ENCODE results near the gene SFMBT1. TPM values are rescaled to one million over a fixed set of nuclear protein-coding genes. Genes with fewer than 3 reads are reported as not detected.

Gene SFMBT1
- total and polyA plus RNA-seq, 11 donors, result 3.4 to 18.8 (median 14.3) TPM

- peak overlapping the region in 6 of 12 donors; percentile 0 to 71 (median 33) for H3K27ac ChIP-seq
Observed at GRCh38 chr3:52892625-52893311, 153.1 kb downstream of the SFMBT1 start.

GRCh38 chr3:52892290-52892624 is 153.6 kb downstream of the SFMBT1 start:
- ATAC-seq, result no peak
- Histone ChIP-seq H3K27ac (peak overlapping the region in 5 of 12 donors; percentile 0 to 71 (median 34)), H3K27me3 (no peaks in the 10 kb centered on the region), H3K4me3 (no peak overlapping the region), H3K36me3 (peaks cover 0 to 12% (median 0%) of the 10 kb centered on the region in 9 donors), H3K9me3 (no peaks in the 10 kb centered on the region), H3K4me1 (peaks cover 2 to 64% (median 44%) of the 10 kb centered on the region in 12 donors)
- DNase-seq, result no peak
- no peak for TF ChIP-seq CTCF (IDR thresholded peaks at IDR 0.05)
- no peak for TF ChIP-seq POLR2A (IDR thresholded peaks at IDR 0.05)
- 76 to 88% (median 82%) methylated on average over 5 of the region's 5 CpGs for WGBS, 4 donors
- intact Hi-C loops (cut with DNase I), result loop anchor here in 2 of 10 donors (5.0 to 10.0 kb wide), 2 partner anchors 117 to 120 kb away; partner anchors contain the start of genes NEK4 (in 2 of the 2) and ITIH1 (in 1 of the 2)

More at GRCh38 chr3:52892625-52893311, 153.1 kb downstream of the SFMBT1 start:
- no peak for ATAC-seq
- Histone ChIP-seq H3K4me3 (peak overlapping the region in 5 of 12 donors; percentile 13 to 25 (median 17)), H3K9me3 (no peaks in the 10 kb centered on the region), H3K36me3 (peaks cover 0 to 12% (median 0%) of the 10 kb centered on the region in 9 donors), H3K27me3 (no peaks in the 10 kb centered on the region), H3K4me1 (peaks cover 2 to 66% (median 45%) of the 10 kb centered on the region in 12 donors)
- intact Hi-C loops (cut with DNase I), result loop anchor here in 2 of 10 donors (5.0 to 10.0 kb wide), 2 partner anchors 118 to 120 kb away; partner anchors contain the start of genes NEK4 (in 2 of the 2) and ITIH1 (in 1 of the 2)
- TF ChIP-seq CTCF (IDR thresholded peaks at IDR 0.05), result no peak
- WGBS, 4 donors, result 62 to 80% (median 71%) methylated on average over 8 of the region's 8 CpGs
- no peak for DNase-seq

GRCh38 chr3:52891615-52892081 is 154.2 kb downstream of the SFMBT1 start:
- 56 to 85% (median 71%) methylated on average over 2 of the region's 2 CpGs for WGBS, 4 donors
- ATAC-seq (peak in 3 of 4 donors; percentile 23 to 50 (median 45)), DNase-seq (no peak)
- H3K4me1 ChIP-seq, result peaks cover 2 to 60% (median 43%) of the 10 kb centered on the region in 12 donors
- H3K36me3 ChIP-seq, result peaks cover 0 to 15% (median 0%) of the 10 kb centered on the region in 9 donors
- TF ChIP-seq POLR2A (IDR thresholded peaks at IDR 0.05) (no peak), CTCF (IDR thresholded peaks at IDR 0.05) (no peak)
- no peaks in the 10 kb centered on the region for H3K27me3 ChIP-seq
- no peaks in the 10 kb centered on the region for H3K9me3 ChIP-seq
- H3K4me3 ChIP-seq, result no peak overlapping the region
- intact Hi-C loops (cut with DNase I), result loop anchor here in 2 of 10 donors (5.0 to 10.0 kb wide), 2 partner anchors 117 to 119 kb away; partner anchors contain the start of genes NEK4 (in 2 of the 2) and ITIH1 (in 1 of the 2)
- H3K27ac ChIP-seq, result peak overlapping the region in 3 of 12 donors; percentile 0 to 71 (median 63)

GRCh38 chr3:52891164-52891563 is 154.7 kb downstream of the SFMBT1 start:
- H3K27ac ChIP-seq, result peak overlapping the region in 1 of 12 donors; percentile 71

More at GRCh38 chr3:52891164-52891563, 154.7 kb downstream of the SFMBT1 start:
- 72 to 82% (median 78%) methylated on average over 9 of the region's 9 CpGs for WGBS, 4 donors
- Histone ChIP-seq H3K9me3 (no peaks in the 10 kb centered on the region), H3K36me3 (peaks cover 0 to 20% (median 0%) of the 10 kb centered on the region in 9 donors), H3K4me3 (no peak overlapping the region), H3K4me1 (peaks cover 0 to 55% (median 38%) of the 10 kb centered on the region in 12 donors), H3K27me3 (no peaks in the 10 kb centered on the region)
- TF ChIP-seq POLR2A (IDR thresholded peaks at IDR 0.05) (no peak), CTCF (IDR thresholded peaks at IDR 0.05) (no peak)
- ATAC-seq, result no peak
- DNase-seq, result no peak
- intact Hi-C loops (cut with DNase I), result loop anchor here in 2 of 10 donors (5.0 to 10.0 kb wide), 2 partner anchors 116 to 119 kb away; partner anchors contain the start of genes NEK4 (in 2 of the 2) and ITIH1 (in 1 of the 2)

All from heart left ventricle (tissue), 16 donors.